Middle frontal gyrus (tissue), 1 donor: ENCODE results near the gene AMPD3.
"Not testable (repeated sequence)": the region's sequence is repeated elsewhere in the genome, so short reads cannot be mapped to it uniquely, and the experiment has no call there.

Experiments
- DNase-seq: peaks from one replicate; pipeline ENCODE4 v3.0.0-alpha.2; 2015; ENCODE audit warnings: low spot score; ENCODE audit errors: extremely low spot score

AMPD3 gene

DNA sequence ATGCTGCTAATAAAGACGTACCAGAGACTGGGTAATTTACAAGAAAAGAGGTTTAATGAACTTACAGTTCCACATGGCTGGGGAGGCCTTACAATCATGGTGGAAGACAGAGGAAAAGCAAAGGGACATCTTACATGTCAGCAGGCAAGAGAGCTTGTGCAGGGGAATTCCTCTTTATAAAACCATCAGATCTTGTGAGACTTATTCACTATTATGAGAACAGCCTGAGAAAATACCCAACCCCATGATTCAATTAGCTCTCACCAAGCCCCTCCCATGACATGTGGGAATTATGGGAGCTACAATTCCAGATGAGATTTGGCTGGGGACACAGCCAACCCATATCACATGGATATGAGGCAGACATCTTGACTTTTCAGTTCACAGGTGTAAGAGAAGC lies 18.4 kb upstream of the AMPD3 start:
- not testable (repeated sequence) for DNase-seq

DNA sequence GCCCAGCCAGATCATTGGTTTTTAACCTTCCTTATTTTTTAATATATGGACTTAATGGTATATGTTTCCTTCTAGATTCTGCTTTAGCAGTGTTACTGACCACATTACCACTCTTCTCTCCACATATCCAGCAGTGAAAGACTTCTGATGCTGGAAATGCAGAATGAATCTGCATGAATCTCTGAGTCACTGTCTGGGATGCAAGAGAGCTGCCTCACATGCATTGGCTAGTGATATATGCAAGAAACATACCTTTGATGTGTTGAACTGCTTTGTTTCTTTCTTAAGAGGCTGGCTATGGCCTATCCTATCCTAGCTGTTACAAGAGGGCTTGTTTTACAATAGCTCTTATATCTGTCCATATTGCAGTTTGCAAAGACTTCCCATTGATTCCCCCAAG lies 16.6 kb upstream of the AMPD3 start:
- DNase-seq: no peak

DNA sequence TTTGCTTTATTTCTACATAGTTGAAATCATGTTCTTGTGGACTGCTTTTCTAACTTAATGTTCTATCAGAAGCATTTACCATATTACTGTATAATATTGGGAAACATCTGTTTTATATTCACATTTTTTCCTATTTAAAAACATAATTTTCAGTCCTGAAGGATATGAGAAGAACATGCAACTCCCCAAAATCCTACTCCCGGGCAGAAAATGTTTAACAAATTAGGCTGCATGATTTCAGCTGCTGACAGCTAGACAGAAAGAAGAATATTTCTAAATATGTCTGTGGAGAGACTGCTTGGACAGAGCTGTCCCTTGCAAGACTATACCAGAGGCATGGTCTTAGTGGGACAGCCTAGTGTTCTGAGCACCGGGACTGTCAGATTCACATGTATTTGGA lies 15.7 kb upstream of the AMPD3 start:
- no peak for DNase-seq

DNA sequence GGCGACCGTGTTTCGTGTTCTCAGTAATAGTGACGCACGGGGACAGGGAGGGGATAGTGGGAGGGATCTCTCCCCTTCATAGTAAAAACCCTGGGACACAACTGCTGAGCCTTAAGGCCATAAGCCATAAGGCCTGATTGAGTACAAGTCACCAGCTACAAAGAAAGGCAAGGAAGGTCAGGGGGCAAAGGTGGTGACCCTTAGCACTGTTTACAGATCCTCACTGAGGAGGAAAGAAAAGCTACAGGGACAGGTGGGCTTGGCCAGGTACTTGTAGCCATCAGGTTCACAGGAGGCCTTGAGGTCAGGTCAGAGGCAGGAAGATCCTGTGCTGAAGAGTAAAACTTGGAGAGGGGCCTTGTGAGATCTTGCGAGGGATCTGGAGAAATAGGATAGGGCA lies 15.1 kb upstream of the AMPD3 start:
- no peak for DNase-seq

DNA sequence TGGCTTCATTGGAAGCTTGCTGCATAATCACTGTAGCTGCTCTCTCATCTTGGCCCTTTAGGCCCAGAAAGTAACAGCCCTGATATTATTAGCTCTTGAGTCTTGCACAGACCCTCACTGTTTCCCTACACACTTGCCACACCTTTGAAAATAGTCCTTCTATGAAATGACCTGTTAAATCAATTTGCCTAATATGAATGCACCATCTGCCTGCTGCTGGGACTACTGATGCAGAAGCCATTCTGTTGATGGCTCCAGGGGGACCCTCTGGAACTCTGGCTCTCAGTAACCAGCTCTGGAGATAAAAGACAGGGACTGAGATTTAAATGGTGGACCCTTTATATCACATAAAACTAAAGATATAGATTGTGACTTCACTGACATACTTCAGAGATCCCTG lies 14.7 kb upstream of the AMPD3 start:
- no peak for DNase-seq

DNA sequence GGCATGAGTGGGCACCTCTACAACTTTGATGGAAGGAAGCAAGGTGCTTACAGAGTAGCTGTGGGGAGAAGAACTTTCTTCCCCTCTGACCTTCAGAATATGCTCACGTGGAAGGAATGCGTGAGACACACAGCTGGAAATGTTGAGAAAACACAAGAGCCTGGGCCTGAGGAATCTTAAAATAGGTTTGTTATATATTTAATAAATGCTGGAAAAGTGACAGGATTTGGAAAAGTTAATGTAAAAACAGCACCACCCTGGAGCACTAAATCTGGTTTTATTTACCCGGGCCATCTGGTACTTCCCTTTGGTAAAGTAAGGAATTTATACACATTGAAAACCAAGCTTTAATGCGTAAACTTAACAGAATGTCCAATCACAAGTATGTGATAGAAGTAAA lies 14.0 kb upstream of the AMPD3 start:
- DNase-seq: no peak

DNA sequence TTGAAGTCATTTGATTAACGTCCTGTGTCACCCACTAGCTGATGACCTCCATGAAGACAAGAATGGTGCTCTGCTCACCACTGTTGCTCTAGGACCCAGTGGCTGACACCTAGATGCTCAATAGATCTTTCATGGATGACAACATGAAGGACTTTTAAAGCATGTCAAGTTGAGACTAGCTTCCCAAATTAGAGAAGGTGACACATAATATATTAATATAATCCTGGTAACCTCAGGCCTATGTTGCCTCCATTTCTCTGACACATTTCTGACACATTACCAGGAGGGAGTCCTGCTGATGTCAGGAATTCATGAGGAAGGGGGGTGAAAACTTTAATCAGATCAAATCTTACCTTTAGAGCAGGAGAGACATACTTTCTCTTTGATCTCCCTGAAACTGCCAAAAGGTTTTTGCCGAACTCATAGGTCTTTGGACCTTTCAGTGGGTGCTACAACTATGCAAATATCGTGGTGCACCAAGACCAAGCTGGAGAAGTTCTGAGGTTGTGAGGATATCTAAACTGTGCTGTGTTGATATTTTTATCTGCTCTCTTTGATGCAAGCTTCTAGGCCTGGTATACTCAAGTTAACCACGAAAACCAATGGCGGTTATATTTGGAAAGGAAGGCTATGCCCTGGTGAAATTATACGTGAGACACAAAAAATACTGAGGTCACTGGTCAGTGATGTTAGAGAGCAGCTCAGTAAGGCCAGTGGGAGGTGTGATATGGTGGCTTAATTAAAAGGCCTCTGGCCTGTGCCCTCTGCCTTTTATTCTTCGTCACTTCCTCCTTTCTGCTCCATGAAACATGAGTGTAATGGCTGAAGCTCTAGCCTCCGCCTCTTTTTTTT lies 13.2 kb upstream of the AMPD3 start:
- DNase-seq: no peak

DNA sequence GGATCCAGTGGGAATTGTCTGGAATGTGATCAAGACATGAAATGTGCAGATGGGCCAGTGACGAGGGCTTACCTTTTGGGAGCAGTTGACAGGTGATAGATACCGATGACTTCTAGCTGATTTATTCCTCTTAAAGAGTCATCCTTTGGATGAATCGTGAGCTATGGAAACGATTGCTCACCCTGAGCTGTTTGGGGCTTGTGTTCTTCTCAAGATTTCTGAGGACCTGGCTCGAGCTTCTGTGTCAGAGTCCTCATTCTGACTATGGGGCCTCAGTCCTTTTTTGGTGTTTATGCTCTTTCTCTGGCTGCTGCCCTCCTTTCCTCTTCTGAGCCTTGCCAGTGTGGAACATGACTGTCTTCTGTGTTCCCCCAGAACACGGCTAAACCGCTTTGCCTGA lies 11.9 kb upstream of the AMPD3 start:
- no peak for DNase-seq

DNA sequence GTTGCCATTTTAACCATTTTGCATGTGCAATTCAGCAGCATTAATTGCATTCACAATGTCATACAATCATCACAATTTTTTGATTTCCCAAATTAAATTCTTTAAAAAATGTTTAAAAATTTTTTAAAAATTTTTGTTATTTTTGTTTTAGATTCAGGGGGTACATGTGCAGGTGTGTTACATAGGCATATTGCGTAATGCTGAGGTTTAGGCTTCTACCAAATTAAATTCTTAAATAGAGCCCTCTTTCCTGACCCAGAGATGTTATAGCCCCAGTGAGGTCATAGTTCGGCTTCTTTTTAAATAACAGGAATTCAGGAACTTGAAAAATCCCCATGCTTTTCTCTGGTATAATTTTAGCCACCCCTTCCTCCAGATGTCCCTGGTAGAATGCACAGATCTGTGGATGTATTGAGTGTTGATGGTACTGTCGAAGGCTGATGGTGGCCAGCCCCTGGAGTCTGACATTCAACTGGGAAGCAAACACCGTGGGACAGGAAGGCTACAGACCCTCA lies 11.3 kb upstream of the AMPD3 start:
- no peak for DNase-seq

DNA sequence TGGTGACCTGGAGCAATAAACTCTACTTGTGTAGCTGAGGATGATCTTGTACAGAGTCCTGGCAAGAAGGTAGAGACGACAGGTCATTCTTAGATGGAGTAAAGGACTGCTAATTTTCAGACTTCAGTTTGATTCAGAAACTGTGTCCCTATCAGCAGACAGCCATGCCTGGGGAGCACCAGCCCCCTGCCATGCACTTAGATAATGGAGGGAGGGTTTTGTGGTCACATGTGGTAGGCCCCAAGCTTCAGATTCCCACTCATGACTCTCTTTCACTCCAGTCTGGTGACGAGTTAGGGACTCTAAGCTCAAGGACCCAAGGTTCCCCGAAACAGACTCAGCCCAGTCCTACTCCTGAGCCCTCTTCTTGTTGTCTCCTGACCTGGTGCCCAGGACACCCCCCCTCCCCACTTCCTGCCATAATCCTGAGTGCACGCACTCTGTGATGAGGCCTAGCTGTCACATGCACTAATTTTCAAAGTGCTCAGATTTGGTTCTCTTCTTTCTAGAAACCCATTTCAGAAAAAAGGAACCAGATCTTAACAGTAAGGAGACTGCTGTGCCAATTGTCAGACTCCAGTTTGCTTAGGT lies 10.2 kb upstream of the AMPD3 start:
- no peak for DNase-seq

DNA sequence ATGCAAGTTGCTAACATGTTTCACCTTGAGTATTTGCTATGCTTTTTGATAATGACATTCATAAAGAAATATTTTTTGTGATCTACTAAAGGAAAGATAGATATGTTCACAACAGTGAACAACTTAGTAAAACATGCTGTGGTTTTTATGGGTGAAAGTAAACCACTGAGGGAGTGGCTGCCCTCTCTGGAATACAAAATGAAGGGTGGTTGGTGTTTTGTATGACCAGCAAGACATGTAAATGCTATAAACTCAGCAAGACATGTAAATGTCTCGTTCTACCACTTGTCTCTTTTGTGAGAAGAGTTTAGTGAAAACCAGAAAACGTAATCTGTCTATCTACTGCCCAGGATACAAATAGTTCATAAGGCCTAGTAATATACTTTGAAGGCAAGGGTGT lies 7.6 kb upstream of the AMPD3 start:
- DNase-seq: no peak

DNA sequence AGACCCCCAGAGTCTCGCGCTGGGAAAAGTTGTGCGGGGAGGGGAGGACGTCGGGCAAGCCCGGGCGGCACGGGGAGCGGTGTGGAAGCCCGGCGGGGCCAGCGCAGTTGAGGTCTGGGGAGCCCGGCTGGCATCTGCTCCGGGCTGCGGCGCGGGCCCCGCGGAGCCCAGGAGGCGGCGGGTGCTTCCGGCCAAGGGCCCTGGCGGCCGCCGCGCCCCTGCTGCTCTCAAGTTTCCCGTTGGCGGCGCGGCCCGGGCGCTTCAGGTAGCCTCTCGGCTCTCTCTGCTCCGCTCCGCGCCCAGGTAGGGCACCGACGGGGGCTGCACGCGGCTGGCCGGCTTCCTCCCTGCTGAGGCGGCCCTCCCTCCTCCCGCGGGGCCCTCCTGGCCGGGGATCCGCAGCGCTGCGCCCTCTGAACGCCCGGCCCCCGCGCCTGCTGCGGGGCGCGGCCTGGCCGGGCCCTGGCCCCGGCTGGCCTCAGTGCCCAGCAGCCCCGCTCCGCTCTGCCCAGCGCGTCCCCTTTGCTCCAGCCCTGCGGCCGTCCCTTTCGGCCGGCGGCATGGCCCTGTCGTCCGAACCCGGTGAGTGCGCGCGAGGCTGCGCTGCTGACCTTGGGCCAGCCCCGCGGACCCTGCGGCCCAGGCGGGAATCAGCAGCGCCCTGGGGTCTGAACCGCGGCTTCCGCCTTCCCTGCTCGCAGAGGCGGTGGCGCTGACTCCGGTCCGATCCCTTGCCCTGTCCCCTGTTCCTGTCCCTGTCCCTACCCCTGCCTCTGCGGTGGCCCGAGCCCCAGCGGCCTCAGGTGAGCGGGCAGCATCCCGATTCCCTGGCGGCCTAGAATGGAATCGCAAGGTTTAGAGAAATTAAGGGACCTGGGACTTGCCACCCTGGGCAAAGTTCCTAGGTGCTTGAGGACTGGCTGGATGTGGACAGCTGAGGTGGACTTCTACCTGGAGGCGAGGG lies 4.3 kb upstream of the AMPD3 start:
- no peak for DNase-seq

DNA sequence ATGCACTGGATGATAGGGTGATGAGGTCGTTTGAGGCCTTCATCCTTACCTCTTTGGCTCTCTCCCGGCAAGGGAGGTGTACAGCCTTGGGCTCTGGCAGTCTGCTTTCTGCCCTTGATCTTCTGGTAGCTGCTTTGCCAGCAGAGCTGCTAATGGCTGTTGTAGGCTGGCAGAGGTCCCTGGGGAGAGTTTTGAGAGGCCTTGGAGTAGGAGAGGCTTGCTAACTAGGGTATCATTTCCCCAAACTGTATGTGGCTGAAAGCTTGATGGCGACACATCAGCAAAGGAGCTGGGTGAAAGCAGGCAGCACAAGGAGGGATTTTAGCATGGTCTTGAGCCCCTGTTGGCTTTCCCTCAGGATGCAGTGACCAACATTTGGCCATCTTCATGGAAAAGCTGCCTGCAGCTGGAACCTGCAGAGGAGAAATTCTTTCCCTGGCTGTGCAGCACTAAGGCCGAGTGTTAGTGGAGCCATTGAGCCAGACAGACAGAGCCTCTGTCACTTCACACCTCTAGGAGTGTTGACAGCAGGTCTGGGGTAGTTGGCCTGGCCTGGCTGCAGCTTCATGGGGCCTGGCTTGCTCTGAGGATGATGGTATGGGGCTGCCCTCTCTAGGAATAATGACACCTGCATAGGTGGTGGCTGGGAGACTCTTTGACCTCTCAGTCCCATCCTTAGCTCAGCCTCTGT lies 3.5 kb upstream of the AMPD3 start:
- DNase-seq: no peak

DNA sequence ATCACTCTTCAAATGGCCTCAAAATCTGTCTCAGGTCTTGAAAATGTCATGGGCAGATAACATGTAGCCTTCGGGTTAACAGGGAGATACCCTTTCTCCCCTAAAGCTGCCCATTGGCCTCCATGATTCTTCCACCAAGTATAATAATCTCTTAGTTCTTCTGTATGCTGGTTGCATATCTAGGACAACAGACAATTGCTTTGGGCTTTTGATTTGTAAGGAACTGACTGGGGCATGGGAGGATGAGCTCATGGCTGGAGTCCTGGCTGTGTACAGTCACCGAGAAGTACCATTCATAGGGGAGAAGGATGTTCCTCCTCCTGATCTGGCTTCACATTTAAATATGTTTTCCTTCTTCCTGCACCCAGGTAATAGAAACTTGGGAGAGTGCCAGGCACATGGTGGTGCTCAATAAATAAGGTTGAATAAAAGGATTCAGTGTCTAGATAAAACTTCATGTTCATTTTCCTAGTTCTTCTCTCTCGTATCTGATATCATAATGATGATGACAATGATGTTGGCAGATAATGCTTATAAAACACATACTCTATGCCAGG lies 2.8 kb upstream of the AMPD3 start:
- peak; percentile 47 for DNase-seq

DNA sequence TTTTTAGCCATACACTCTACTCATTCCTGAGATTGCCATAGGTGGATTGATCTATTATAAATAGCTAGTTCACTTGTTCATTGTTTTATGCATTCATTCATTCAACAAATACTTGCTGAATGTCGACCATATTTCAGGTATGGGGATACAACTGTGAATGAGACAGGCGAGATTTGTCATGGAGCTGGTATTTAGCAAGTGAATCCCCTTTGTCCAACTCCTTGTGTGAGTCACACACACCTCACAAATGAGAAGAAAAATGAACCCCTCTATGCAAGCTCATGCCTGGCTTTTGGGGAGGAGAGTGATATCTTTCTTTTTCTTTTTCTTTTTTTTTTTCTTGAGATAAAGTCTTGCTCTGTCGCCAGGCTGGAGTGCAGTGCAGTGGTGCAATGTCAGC lies 1.8 kb upstream of the AMPD3 start:
- DNase-seq: no peak

DNA sequence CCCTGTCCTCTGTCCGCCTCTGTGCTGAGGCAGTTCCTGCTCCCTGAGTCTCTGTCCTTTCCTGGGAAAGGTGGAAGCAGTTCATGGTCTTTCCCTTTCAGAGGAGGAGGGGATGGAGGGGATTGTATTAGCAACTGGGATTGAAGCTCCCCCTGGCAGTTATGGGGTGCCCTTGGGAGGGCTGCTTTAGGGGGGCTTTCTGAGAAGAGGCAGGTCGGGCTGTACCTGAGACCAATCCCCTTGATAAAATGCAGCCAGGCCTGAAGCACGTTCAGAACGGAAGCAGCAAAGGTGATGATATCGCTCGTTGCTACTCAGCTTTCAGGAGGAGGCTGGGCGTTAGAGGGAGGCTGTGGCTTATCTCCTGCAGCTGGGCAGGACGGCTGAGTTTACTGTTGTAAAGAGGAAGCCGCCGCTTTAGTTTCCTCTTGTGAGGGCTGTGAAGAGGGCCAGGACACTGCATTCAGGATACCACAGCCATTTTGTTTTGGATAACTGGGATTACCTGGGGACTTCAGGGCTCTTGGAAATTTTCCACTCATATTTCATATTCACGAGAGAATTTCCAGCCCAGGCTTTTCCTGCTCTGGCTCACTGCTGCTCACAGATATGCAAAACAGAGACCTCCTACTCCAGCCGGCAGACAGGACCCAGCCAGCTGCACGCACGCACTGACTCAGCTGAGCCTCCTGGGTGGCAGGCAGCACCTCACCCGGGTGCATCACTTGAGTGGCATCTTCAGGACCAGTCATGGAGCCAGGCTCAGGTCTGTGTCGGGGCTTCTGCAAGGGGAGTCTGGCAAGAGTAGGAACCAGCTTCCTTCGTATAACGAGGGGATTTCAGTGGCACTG lies 798 bp downstream of the AMPD3 start:
- DNase-seq: peak; percentile 29

DNA sequence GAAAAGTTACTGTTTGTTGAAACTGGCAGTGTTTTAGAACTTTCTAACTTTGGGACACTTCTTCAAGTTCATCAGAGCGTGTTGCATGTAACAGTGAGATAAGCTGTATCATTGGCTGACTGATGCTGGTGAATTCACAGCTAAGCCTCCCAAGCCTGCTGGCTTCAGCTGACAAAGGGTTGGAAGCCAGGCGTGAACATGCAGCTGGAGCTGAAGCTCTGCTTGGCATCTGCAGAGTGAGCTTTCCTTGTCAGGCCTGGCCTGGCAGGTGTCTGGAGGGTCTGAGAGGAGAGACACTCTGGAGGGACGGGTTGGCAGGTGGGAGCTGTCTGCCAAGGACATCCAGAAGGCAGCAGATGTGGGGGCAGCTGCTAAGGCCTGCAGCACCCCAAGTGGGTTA lies 1.5 kb downstream of the AMPD3 start:
- DNase-seq: no peak

DNA sequence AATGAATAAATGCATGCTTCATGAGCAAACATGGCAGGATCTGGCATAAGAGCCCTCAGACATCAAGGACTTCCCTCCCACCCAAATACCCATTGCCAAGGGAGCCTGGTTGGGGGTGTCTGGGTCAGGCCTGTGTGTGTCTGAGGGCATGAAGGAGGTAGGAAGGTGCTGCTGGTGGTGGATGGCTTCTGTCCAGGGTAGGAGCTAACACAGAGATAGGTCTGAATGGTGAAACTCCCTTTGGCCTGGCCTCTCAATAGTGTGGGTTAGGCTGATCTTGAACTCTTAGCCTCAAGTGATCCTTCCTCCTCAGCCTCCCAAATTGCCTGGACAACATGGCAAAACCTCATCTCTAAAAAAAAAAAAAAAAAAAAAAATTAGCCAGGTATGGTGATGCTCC lies 2.8 kb downstream of the AMPD3 start:
- no peak for DNase-seq

DNA sequence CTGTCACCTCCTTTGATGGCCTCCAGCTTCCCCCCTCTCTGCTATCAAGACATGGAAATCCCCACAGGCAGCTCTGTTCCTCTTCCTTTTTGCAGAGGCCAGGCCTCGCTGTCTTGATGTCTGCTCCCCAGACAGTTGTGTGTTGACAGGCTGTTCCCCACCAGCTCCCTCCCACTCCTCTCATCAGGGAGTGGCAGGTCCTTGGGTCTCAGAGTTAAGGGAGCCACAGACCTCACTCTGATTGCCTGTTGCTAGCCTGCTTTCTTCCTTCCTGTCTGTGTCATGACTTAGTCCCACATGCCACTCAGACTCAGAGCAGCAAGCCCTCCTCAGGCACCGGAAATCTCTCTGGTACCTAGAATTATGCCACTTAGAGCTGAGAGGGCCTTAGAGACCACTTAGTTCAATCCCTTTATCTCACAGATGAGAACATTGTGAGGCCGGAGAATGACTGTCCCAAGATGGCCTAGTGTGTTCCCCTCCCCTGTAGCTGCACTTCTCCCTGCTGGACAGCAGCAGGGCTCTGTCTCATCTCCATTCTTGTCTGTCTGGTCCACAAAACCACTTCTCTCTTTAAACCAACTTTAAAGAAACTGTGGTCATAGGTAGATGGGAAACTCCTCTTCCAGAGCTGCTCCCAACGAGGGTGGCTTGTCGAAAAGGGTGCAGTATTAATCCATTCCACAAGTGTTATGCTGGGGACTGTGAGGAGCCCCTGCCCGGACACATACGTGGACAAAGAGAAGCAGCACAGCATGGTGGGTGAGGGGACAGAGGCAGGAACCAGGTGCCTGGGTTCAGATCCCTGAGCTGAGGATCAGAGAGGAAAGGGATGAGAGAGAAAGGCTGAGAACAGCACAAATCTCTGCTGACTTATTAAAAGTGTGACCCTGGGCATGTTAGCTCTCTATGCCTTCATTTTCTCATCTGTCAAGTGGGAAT lies 4.2 kb downstream of the AMPD3 start:
- no peak for DNase-seq
